OCI-LY3 (cell line): Measurements from ENCODE around the gene PTPN13.

ENCODE experiments used
- EZH2phosphoT487 ChIP-seq: fragments of 200-600 bp; shearing (Covaris generic); IDR thresholded peaks from 2 replicates; pipeline ENCODE4 v1.6.1; 2018; ENCODE audit warnings: antibody characterized with exemption, mixed run types, low read depth
- TF ChIP-seq, protein P1 (sequence below): fragments of 200-600, 300-600 bp; sonication (generic); IDR thresholded peaks from 2 replicates; pipeline ENCODE4 v1.5.1; 2014; ENCODE audit warnings: antibody characterized with exemption, low read length, low read depth

DNA sequence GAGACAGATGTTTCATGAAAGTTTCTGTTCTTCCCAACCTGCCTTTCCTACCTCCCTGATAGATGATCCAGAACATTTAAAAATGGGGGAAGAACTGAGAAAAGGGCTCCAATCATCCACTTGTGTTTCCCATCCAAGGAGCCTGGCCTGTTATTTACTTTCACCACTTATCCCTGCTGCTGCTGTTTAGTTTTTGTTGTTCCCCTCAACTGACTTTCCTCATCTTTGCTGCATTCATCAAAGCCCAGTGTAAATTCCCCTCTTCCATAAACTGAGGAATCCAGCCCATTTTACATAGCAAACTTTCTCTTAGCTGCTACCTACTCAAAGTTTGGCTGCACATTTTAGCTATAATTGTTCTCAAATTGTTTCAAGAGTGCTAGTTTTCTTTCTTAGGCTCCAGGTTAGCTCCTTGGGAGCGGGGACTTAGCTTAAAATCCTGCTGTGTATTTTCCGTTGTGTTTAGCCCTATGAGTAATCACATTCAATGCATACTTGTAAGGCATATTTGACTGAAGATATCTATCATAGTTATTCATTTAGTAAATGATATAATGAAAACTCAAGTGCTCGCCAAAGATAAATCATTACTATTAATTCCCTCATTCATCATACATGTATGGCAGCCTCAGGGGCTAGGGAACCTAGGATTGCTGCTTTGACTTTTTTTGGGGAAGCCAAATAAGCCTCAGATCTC is 1.4 kb upstream of the PTPN13 start:
- TF ChIP-seq, protein P1, sequence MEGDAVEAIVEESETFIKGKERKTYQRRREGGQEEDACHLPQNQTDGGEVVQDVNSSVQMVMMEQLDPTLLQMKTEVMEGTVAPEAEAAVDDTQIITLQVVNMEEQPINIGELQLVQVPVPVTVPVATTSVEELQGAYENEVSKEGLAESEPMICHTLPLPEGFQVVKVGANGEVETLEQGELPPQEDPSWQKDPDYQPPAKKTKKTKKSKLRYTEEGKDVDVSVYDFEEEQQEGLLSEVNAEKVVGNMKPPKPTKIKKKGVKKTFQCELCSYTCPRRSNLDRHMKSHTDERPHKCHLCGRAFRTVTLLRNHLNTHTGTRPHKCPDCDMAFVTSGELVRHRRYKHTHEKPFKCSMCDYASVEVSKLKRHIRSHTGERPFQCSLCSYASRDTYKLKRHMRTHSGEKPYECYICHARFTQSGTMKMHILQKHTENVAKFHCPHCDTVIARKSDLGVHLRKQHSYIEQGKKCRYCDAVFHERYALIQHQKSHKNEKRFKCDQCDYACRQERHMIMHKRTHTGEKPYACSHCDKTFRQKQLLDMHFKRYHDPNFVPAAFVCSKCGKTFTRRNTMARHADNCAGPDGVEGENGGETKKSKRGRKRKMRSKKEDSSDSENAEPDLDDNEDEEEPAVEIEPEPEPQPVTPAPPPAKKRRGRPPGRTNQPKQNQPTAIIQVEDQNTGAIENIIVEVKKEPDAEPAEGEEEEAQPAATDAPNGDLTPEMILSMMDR: no peak
- TF ChIP-seq EZH2phosphoT487: no peak
